Heart right ventricle (tissue), 16 donors: ENCODE data around the gene LIM2. TPM values are rescaled to one million over a fixed set of nuclear protein-coding genes. Genes with fewer than 3 reads are reported as not detected.

Source experiments
- ATAC-seq, 8 donors: fragments of 200-7000 bp; cut with Tn5 transposase; one replicate each; pipeline ENCODE4 v1.9.1; 2020; ENCODE audit warnings: mild to moderate bottlenecking in 8 of 8, moderate library complexity in 8 of 8, moderate number of reproducible peaks in 1 of 8
- DNase-seq, 2 donors: peaks; one replicate each; pipeline ENCODE4 v3.0.0-alpha.2; 2020
- H3K27ac ChIP-seq, 10 donors: fragments of 200-600 bp; sonication (generic) in 2 of 10; one replicate each; pipeline versions ENCODE4 v1.5.0 to v1.8.0; 2020 to 2022; ENCODE audit warnings: mild to moderate bottlenecking in 3 of 10
- H3K27me3 ChIP-seq, 7 donors: fragments of 200-600 bp; one replicate each; pipeline ENCODE4 v1.8.0; 2021 to 2022; ENCODE audit warnings: mild to moderate bottlenecking in 2 of 7
- H3K36me3 ChIP-seq, 9 donors: fragments of 200-600 bp; sonication (generic) in 1 of 9; one replicate each; pipeline versions ENCODE4 v1.5.0 to v1.8.0; 2020 to 2022; ENCODE audit warnings: mild to moderate bottlenecking in 2 of 9
- H3K4me1 ChIP-seq, 9 donors: fragments of 200-600 bp; sonication (generic) in 1 of 9; one replicate each; pipeline versions ENCODE4 v1.5.0 to v1.8.0; 2020 to 2022; ENCODE audit warnings: mild to moderate bottlenecking in 4 of 9
- H3K4me3 ChIP-seq, 10 donors: fragments of 200-600 bp; sonication (generic) in 2 of 10; one replicate each; pipeline versions ENCODE4 v1.5.0 to v1.8.0; 2020 to 2022; ENCODE audit warnings: mild to moderate bottlenecking in 7 of 10, moderate library complexity in 2 of 10
- H3K9me3 ChIP-seq, 11 donors: fragments of 200-600 bp in 10 of 11; sonication (generic) in 2 of 11; one replicate each; pipeline versions ENCODE4 v1.5.0 to v1.8.0; 2013 to 2022; ENCODE audit warnings: mild to moderate bottlenecking in 2 of 11, control low read depth in 1 of 11, moderate library complexity in 1 of 11
- CTCF ChIP-seq, 9 donors: fragments of 200-600 bp; sonication (generic) in 2 of 9; IDR thresholded peaks; one replicate each; pipeline versions ENCODE4 v1.5.0 to v1.8.0; 2021 to 2022; ENCODE audit warnings: antibody characterized with exemption in 9 of 9, mild to moderate bottlenecking in 5 of 9, moderate library complexity in 1 of 9
- WGBS, 2 donors: extraction: QIAGEN DNeasy Blood & Tissue Kit; methylation state at CpG; one replicate each; pipeline ENCODE4 v1.1.7; 2013; ENCODE audit warnings: inconsistent platforms in 1 of 2; 5-methylcytosine and 5-hydroxymethylcytosine counted together
- intact Hi-C, 10 donors: fragments of 100-400 bp; cut with DNase I; formaldehyde crosslinking; loops; one replicate each; pipeline versions ENCODE4 v1.11.1 to v1.14.2; 2022
- polyA plus RNA-seq, 2 donors: library from polyadenylated mRNA; stranded (reverse); fragments of 200-250 nt; gene quantifications; one replicate each; pipeline ENCODE4 v1.2.3, GENCODE V29; 2013
- total RNA-seq, 10 donors: library from RNA; stranded (reverse); fragmentation: NEBNext Ultra II Directional in 3 of 10; extraction: Animal tissue kit (Norgen Biotek cat#: 25700) in 3 of 10; gene quantifications; one replicate each; pipeline versions ENCODE4 v1.2.1 to v1.2.4, GENCODE V29; 2021 to 2023
- donor health status: Arrhythmogenic right ventricular cardiomyopathy.
- donor health status: ischemic (EF 13 %, LVEDD 7.1; RV severe dilation, severe dysfunction).
- donor health status: healthy with polysubstance abuse.
- donor health status: DM: no; HTN: yes; CAD: no.
- donor health status: DM: no; HTN: no; CAD: no.
- donor health status: ischemic (EF 25% LVEDD 6.9; RV normal size, moderate dysfunction).
- donor health status: ischemic (EF 25% LVEDD 5.7; RV mildly dilated, moderate dysfunction).
- donor health status: healthy.
- donor health status: DM: yes; HTN: yes; CAD: no.
- donor health status: Ischemic cardiomyopathy.
- donor health status: ischemic (EF 35%, LVEDD 5.7; RV mildly dilated, moderate dysfunction).
- donor health status: nonischemic (EF 11% LVEDD 7.7; RV severe dilation, severe dysfunction).
- donor health status: DM: yes; HTN: yes; CAD: no.
- donor health status: PGD.
- donor health status: ischemic (EF 29% LVEDD 5.4; RV normal size, mild dysfunction).
- donor health status: nonischemic (EF 23%, LVEDD 6.1; RV moderate dilation, normal function).

The LIM2 gene
- total and polyA plus RNA-seq, 12 donors = not detected

DNA sequence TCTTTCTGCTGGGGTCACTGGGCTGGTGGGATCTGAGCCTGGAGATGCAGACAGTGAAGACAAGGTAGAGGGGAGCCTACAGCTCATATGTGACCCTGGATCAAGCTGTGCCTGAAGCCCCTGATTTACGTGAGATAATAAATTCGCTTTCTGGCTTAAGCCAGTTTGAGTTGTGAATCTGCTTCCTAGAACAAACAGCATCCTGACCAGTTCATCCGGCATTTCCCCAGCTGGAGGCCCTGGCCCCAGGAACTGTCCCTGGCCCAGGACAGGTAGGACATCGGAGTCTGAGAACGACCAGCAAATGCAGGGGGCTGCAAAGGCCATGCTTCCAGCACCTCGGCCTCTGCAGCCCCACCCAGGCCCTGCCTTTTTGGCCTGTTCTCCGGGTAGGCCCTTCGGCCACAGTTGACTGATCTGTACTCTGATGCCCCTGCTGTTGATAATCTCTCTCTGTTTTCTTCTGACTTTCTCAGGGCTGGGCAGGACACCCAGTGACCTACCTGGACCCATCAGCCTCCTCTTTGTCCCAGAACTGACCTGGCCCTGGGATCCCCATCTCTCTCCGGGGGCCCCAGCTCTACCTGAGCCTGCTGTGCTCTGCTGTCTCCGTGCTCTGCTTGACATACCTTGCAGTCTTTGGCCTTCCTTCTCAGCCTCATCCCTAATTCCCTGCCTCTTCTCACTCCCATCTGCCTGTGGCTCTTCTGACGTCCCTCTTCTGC lies 36.3 kb downstream of the LIM2 start:
- H3K4me1 ChIP-seq = peaks cover 0 to 9% (median 0%) of the 10 kb centered on the region in 9 donors
- DNase-seq (no peak), ATAC-seq (no peak)
- H3K36me3 ChIP-seq = peaks cover 0 to 66% (median 41%) of the 10 kb centered on the region in 9 donors
- H3K4me3 ChIP-seq = no peak overlapping the region
- no peak for TF ChIP-seq CTCF (IDR thresholded peaks at IDR 0.05)
- H3K27ac ChIP-seq = no peak overlapping the region
- 95 to 99% methylated on average over 11 of the region's 11 CpGs for WGBS, 2 donors
- intact Hi-C loops = no loop called here
- no peaks in the 10 kb centered on the region for H3K9me3 ChIP-seq
- H3K27me3 ChIP-seq = no peaks in the 10 kb centered on the region

GRCh38 chr19:51347209-51347928 lies 40.4 kb downstream of the LIM2 start:
- Histone ChIP-seq H3K36me3 (peaks cover 0 to 80% (median 51%) of the 10 kb centered on the region in 9 donors), H3K4me1 (no peaks in the 10 kb centered on the region), H3K4me3 (no peak overlapping the region), H3K27me3 (no peaks in the 10 kb centered on the region), H3K27ac (no peak overlapping the region), H3K9me3 (no peaks in the 10 kb centered on the region)
- DNase-seq (no peak), ATAC-seq (no peak)
- TF ChIP-seq CTCF (IDR thresholded peaks at IDR 0.05) = no peak
- intact Hi-C loops = loop anchor here in 1 of 10 donors (10.0 kb wide), 1 partner anchor 307 kb away; no protein-coding TSS in a partner anchor
- 77 to 89% methylated on average over 10 of the region's 10 CpGs for WGBS, 2 donors

DNA sequence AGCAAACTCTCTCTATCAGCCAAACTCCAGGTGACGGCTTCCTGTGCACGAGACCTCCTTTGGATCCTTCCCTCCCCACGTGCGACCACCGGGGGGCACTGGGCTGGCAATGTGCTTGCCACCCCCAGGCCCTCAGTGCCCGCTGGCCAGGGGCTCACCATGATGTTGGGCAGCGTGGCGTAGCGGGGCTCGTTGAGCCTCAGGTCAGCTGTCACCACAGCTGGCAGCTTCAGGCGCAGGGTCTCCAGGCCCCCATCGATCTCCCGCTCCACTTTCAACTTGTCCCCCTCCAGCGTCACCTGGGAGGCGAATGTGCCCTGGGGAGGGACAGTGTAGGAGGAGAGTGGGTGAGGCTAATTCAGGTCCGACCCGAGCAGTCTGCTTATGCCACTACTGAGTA lies 41.0 kb downstream of the LIM2 start:
- TF ChIP-seq CTCF (IDR thresholded peaks at IDR 0.05) = no peak
- Histone ChIP-seq H3K27ac (no peak overlapping the region), H3K4me1 (no peaks in the 10 kb centered on the region), H3K27me3 (no peaks in the 10 kb centered on the region), H3K9me3 (no peaks in the 10 kb centered on the region), H3K36me3 (peaks cover 0 to 74% (median 48%) of the 10 kb centered on the region in 9 donors), H3K4me3 (no peak overlapping the region)
- DNase-seq (no peak), ATAC-seq (no peak)
- intact Hi-C loops = loop anchor here in 1 of 10 donors (10.0 kb wide), 1 partner anchor 308 kb away; no protein-coding TSS in a partner anchor
- 91% methylated on average over 17 of the region's 17 CpGs for WGBS, 2 donors

- intact Hi-C loops = loop anchor here in 1 of 10 donors (10.0 kb wide), 1 partner anchor 310 kb away; no protein-coding TSS in a partner anchor
Observed at GRCh38 chr19:51345076-51345620, 42.6 kb downstream of the LIM2 start.

More at GRCh38 chr19:51345076-51345620, 42.6 kb downstream of the LIM2 start:
- no peak overlapping the region for H3K27ac ChIP-seq
- WGBS, 2 donors = 96 to 97% methylated on average over 9 of the region's 9 CpGs
- peaks cover 0 to 58% (median 32%) of the 10 kb centered on the region in 9 donors for H3K36me3 ChIP-seq
- peaks cover 0 to 9% (median 4%) of the 10 kb centered on the region in 9 donors for H3K4me1 ChIP-seq
- no peak overlapping the region for H3K4me3 ChIP-seq
- no peaks in the 10 kb centered on the region for H3K27me3 ChIP-seq
- no peaks in the 10 kb centered on the region for H3K9me3 ChIP-seq
- no peak for ATAC-seq
- no peak for DNase-seq
- no peak for TF ChIP-seq CTCF (IDR thresholded peaks at IDR 0.05)
